GM15510 (cell line): Measurements from ENCODE around the gene CCSER2.

Experiments used
- POLR2A ChIP-seq: IDR thresholded peaks from 3 replicates; pipeline ENCODE4 v1.6.1; 2011; ENCODE audit warnings: borderline replicate concordance; ENCODE audit not compliant: insufficient read length; ENCODE audit errors: extremely low read depth

CCSER2 gene

GRCh38 chr10:84427903-84428650 is 99.7 kb downstream of the CCSER2 start:
- no peak for TF ChIP-seq POLR2A

GRCh38 chr10:84428711-84429110 is 100.3 kb downstream of the CCSER2 start:
- no peak for TF ChIP-seq POLR2A

- no peak for TF ChIP-seq POLR2A
These were observed 101.6 kb downstream of the CCSER2 start for GRCh38 chr10:84429926-84430520.

GRCh38 chr10:84432891-84433290 is 104.5 kb downstream of the CCSER2 start:
- TF ChIP-seq POLR2A = no peak

GRCh38 chr10:84440781-84441180 is 112.4 kb downstream of the CCSER2 start:
- no peak for TF ChIP-seq POLR2A

- TF ChIP-seq POLR2A = no peak
These were observed 119.5 kb downstream of the CCSER2 start for GRCh38 chr10:84447701-84448400.

- no peak for TF ChIP-seq POLR2A
These were observed 123.6 kb downstream of the CCSER2 start for GRCh38 chr10:84452003-84452402.

- TF ChIP-seq POLR2A = no peak
These were observed 124.9 kb downstream of the CCSER2 start for GRCh38 chr10:84453303-84453702.

- no peak for TF ChIP-seq POLR2A
These were observed 127.7 kb downstream of the CCSER2 start for GRCh38 chr10:84456126-84456525.

- no peak for TF ChIP-seq POLR2A
These were observed 132.1 kb downstream of the CCSER2 start for GRCh38 chr10:84460520-84460919.

- TF ChIP-seq POLR2A = no peak
These were observed 141.1 kb downstream of the CCSER2 start for GRCh38 chr10:84469470-84469869.

GRCh38 chr10:84473136-84473535 is 144.7 kb downstream of the CCSER2 start:
- TF ChIP-seq POLR2A = no peak

- no peak for TF ChIP-seq POLR2A
These were observed 149.2 kb downstream of the CCSER2 start for GRCh38 chr10:84477398-84478128.

- TF ChIP-seq POLR2A = no peak
These were observed 149.8 kb downstream of the CCSER2 start for GRCh38 chr10:84478151-84478550.

GRCh38 chr10:84478679-84479078 is 150.3 kb downstream of the CCSER2 start:
- TF ChIP-seq POLR2A = no peak
